HG03457 (cell line): ENCODE measurements around the gene BACH2.
"Not testable (repeated sequence)": the region's sequence is repeated elsewhere in the genome, so short reads cannot be mapped to it uniquely, and the experiment has no call there.

Experiments used
- ATAC-seq: cut with Tn5 transposase; IDR thresholded peaks from one replicate; pipeline ENCODE4 v1.9.1; 2021; ENCODE audit warnings: moderate number of reproducible peaks; ENCODE audit not compliant: unreplicated experiment

Gene BACH2

GRCh38 chr6:90186637-90187371 lies 109.8 kb downstream of the BACH2 start:
- no peak for ATAC-seq

- no peak for ATAC-seq
Measured at GRCh38 chr6:90186026-90186425, 110.6 kb downstream of the BACH2 start.

GRCh38 chr6:90184334-90185298 lies 112.0 kb downstream of the BACH2 start:
- ATAC-seq: no peak

DNA sequence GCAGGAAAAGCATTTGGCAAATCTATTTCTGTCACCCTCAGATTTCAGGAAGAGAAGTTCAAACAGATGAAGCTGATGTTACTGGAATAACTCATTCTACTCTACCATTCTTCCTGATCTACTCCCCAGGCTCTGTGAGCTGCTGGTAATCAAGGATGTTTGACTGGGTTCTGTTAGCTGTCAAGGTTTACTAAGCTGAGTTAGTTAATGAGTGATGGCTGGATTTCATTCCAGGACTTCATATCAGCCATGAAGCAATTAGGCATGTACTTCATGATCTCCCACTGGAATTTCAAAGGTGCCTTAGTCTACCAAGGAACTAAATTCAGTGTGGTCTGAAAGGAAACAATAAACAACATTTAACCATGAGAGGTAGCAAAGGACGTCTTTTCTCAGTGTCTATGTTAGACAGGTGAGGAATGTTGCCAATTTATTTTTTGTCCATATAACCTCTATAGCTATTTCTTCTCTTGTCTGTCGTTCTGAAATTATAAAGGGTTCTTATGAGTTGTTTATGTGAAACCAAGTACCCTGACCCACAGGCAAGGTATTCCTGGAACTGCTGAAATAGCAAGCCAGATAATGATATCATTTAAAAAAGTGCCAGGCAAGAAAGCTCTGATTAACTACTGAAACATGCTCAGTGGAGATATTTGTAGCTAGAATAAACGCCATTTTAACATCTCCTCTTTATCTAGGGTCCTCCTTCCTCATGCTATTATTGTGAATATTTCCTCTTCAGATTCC lies 112.9 kb downstream of the BACH2 start:
- ATAC-seq: no peak

- no peak for ATAC-seq
Measured at GRCh38 chr6:90180526-90180925, 116.1 kb downstream of the BACH2 start.

DNA sequence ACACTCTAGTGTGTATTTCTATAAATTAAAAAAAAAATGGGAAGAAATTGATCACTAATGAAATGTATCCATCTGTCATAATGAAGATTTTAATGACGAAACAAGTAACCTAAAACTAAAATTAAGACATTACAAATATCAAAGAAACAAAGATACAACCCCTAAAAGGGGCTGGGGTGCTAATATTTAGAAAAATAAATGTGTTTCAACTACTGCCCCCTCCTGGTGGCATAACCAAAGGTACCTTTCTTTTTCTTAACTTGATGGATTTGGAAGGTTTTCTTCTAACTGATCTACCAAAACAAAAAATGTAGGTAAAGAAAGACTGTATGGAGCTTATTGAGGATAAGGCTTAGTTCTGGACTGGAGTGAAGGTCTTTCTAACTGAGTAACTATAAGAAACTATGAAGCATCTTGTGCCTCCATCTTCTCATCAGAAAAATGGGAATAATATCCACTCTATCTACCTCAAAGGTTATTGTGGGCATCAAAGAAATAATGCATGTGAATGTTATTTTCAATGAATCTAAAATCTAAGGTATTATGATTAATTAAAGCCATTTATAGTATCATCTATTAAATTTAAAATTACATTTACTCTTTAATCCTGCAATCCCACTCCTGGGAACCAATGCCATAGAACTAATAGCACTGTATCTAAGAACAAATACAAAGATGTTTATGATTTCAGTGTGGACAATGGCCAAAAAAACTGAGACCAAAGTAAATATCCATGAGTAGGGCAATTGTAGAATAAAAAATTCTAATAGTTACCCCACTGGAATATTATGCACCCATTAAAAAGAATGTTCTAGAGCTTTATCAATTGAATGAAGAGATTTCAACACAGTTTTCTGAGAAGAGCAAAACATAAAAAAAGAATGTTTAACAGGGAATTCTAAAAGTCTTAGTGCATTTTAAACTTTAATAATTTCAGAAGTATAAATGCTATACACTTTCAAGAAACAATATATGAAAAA lies 117.2 kb downstream of the BACH2 start:
- no peak for ATAC-seq

DNA sequence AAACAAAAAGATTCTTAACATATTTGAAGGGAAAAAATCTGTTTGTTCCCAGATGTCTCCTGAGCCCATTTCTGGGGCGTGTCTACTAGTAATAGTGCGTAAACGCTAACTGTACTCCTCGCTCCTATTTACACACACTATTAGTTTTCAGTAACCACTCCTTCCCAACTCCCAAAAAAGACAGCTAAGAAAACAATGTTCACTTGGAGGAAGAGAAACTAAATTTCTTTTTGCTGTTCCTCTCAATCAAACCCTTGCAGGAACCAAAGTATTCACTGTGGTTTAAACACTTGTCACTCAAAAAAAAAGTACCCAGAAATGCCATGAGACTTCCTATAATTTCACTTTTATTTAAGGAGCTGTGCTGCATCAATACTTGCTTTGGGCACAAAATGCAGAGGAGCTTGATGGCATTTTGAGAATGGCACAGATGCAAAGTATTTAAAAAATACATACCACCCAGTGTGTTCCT lies 118.2 kb downstream of the BACH2 start:
- ATAC-seq: no peak

- no peak for ATAC-seq
Measured at GRCh38 chr6:90177544-90178383, 118.9 kb downstream of the BACH2 start.

- ATAC-seq: peak; percentile 73
Measured at GRCh38 chr6:90175627-90176538, 120.8 kb downstream of the BACH2 start.

DNA sequence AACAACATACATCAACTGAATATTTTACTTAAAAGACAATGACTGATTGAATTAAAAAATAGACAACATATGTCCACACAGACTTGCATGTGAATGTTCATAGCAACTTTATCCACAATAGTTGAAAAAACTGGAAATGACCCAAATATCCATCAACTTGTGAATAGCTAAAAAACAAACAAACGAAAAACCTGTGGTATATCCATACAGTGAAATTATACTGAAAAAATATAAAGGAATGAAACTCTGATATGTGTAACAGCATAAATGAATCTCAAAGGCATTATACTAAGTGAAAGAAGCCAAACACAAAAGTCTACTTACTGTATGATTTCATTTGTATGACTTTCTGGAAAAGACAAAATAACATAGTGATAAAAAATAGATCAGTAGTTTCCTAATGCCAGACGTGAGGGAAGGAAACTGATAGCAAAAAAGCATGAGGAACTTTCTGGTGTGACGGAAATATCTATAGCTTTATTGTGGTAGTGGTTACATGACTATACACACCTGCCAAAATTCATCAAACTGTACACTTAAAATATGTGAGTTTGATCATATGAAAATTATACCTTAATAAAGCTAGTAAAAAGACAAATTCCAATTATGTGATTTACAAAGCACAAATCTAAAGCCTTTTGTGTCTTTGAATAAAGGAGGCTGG lies 123.2 kb downstream of the BACH2 start:
- no peak for ATAC-seq

- ATAC-seq: no peak
Measured at GRCh38 chr6:90170601-90171000, 126.0 kb downstream of the BACH2 start.

GRCh38 chr6:90169374-90169773 lies 127.3 kb downstream of the BACH2 start:
- no peak for ATAC-seq

DNA sequence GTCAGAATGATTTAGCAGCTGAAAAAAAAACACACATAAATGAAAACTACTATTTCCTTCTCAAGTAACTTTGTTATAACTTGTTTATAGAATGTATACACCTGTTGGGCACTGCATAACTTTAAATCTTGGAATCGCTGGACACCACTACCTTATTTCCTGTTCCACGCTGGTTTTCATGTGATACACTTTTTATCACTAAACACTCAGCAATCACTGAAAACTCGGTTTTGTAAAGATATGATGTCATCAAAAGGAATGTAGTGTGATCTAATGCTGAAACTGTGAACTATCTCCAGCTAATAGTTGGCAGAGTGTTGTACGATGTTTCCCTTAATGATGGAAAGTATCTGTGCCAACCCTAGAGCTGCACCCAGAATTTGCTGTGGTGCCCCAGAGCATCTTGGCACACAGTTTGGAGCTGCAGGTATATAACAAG lies 127.9 kb downstream of the BACH2 start:
- no peak for ATAC-seq

DNA sequence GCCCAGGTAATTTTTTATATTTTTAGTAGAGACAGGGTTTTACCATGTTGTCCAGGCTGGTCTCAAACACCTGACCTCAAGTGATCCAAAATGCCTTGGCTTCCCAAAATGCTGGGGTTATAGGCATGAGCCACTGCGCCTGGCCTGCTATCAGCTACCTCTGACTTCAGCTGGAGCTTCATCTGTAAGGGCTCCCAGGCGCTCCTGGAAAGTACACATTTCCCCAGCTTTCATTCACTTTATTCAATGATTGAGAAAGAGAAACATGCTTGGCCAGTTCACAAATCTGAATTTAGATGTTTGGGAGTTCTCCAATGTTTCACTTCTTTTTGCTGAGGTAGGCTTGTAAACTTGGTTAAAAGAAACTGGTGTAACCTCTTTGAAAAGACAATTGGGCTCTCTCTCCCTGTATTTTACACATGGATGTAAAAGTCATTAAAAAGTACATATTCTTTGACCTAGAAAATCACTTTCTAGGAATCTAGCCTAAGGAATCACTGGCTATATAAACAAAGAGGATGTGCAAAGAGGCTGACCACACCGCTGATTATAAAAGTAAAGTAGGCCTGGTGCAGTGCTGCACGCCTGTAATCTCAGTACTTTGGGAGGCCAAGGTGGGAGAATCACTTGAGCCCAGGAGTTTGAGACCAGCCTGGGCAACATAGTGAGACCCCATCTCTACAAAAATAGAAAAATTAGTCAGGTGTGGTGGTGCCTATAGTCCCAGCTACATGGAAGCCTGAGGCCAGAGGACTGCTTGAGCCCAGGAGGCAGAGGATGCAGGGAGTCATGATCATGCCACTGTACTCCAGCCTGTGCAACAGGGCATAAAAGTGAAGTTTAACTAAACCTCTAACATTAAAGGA lies 128.9 kb downstream of the BACH2 start:
- ATAC-seq: no peak

- ATAC-seq: not testable (repeated sequence)
Measured at GRCh38 chr6:90166155-90166924, 130.3 kb downstream of the BACH2 start.
